BJ (cell line): ENCODE data around the gene SORBS1. TPM values are rescaled to one million over a fixed set of nuclear protein-coding genes. Genes with fewer than 3 reads are reported as not detected.

ENCODE experiments used
- CTCF ChIA-PET: fragments of 350-600 bp; formaldehyde crosslinking; extraction: SDS; loops from one replicate; lab custom pipeline; 2021; ENCODE audit warnings: antibody characterized with exemption, inconsistent platforms; lab: Yijun Ruan, JAX
- POLR2A ChIA-PET: fragments of 300-600 bp; sonication (Branson Sonifier 250); formaldehyde crosslinking; extraction: SDS; loops from one replicate; lab custom pipeline; 2021; ENCODE audit warnings: antibody characterized with exemption; lab: Charles Lee
- DNase-seq: peaks from one replicate; pipeline ENCODE4 v3.0.0-alpha.2; 2011; ENCODE audit warnings: low read depth
- H3K27me3 ChIP-seq: 2 replicates; pipeline ENCODE4 v1.6.0; 2011; ENCODE audit warnings: low read length; ENCODE audit not compliant: control insufficient read depth, insufficient read depth
- H3K36me3 ChIP-seq: 2 replicates; pipeline ENCODE4 v1.5.1; 2011; ENCODE audit warnings: low read length; ENCODE audit not compliant: control insufficient read depth, insufficient read depth
- H3K4me3 ChIP-seq: 2 replicates; pipeline ENCODE4 v1.5.1; 2011; ENCODE audit warnings: low read depth, mild to moderate bottlenecking, control low read depth, low read length
- polyA plus RNA-seq: library from polyadenylated mRNA; depleted of rRNA; stranded (reverse); fragments of >200 nt; gene quantifications from 2 replicates; pipeline ENCODE4 v1.2.3, GENCODE V29; 2011
- TF ChIP-seq, protein P1 (sequence below): IDR thresholded peaks from 2 replicates; pipeline ENCODE4 v1.5.1; 2011; ENCODE audit warnings: low read depth, mild to moderate bottlenecking, control low read depth, inconsistent platforms, low read length, moderate library complexity; ENCODE audit not compliant: insufficient read depth

Gene SORBS1
- polyA plus RNA-seq, 1 experiment: 1.8 TPM

DNA sequence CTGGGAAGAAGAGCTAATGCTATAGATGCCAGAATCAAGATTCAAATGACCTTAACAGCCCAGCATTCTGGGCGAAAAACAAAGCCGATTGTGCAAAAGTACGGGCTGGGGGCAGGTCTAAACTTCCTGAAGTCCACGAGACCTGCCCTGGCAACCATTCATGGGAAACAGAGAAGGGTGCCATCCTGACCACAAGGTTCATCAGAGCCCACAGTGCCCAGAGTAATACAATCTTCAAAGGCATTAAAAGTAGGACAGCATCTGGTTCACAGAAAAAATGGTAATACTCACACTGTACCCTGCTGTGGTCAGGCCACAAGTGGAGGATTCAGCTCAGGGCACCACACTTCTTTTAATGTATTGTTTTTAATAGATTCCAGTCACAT, 36.1 kb downstream of the SORBS1 start:
- POLR2A ChIA-PET: no interaction called here
- DNase-seq: no peak
- TF ChIP-seq, protein P1, sequence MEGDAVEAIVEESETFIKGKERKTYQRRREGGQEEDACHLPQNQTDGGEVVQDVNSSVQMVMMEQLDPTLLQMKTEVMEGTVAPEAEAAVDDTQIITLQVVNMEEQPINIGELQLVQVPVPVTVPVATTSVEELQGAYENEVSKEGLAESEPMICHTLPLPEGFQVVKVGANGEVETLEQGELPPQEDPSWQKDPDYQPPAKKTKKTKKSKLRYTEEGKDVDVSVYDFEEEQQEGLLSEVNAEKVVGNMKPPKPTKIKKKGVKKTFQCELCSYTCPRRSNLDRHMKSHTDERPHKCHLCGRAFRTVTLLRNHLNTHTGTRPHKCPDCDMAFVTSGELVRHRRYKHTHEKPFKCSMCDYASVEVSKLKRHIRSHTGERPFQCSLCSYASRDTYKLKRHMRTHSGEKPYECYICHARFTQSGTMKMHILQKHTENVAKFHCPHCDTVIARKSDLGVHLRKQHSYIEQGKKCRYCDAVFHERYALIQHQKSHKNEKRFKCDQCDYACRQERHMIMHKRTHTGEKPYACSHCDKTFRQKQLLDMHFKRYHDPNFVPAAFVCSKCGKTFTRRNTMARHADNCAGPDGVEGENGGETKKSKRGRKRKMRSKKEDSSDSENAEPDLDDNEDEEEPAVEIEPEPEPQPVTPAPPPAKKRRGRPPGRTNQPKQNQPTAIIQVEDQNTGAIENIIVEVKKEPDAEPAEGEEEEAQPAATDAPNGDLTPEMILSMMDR: no peak
- CTCF ChIA-PET: no interaction called here
- Histone ChIP-seq H3K27me3 (no peaks in the 10 kb centered on the region), H3K36me3 (no peaks in the 10 kb centered on the region), H3K4me3 (no peak overlapping the region)

- ChIA-PET CTCF (no interaction called here), POLR2A (no interaction called here)
- Histone ChIP-seq H3K36me3 (no peaks in the 10 kb centered on the region), H3K4me3 (no peak overlapping the region), H3K27me3 (no peaks in the 10 kb centered on the region)
- TF ChIP-seq, protein P1: no peak
- DNase-seq: no peak
These were observed 36.7 kb downstream of the SORBS1 start for GRCh38 chr10:95524358-95525032.

DNA sequence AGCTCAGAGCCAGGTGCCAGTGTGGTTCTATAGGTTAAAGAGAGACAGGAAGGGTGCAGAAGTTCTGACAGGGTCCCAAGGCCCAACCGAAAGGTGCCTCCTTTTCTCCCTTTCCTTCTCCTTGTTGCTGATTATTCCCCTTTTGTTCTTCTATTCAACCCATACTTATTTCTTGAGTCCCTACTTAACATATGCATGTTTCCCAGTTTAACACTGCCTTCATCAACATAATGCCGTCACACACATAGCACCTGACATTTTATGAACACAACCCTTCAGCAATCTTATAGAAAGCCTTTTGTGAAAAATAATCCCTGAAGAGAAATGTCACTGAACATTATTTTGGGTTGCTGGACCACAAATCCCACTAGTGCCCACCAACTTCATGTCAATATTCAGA, 39.1 kb downstream of the SORBS1 start:
- no peak for DNase-seq
- H3K4me3 ChIP-seq: no peak overlapping the region
- H3K36me3 ChIP-seq: no peaks in the 10 kb centered on the region
- TF ChIP-seq, protein P1: no peak
- ChIA-PET CTCF (no interaction called here), POLR2A (no interaction called here)
- no peaks in the 10 kb centered on the region for H3K27me3 ChIP-seq

GRCh38 chr10:95520617-95521016, 40.6 kb downstream of the SORBS1 start:
- DNase-seq: no peak
- Histone ChIP-seq H3K4me3 (no peak overlapping the region), H3K27me3 (no peaks in the 10 kb centered on the region), H3K36me3 (no peaks in the 10 kb centered on the region)
- ChIA-PET POLR2A (no interaction called here), CTCF (no interaction called here)
- TF ChIP-seq, protein P1: no peak

DNA sequence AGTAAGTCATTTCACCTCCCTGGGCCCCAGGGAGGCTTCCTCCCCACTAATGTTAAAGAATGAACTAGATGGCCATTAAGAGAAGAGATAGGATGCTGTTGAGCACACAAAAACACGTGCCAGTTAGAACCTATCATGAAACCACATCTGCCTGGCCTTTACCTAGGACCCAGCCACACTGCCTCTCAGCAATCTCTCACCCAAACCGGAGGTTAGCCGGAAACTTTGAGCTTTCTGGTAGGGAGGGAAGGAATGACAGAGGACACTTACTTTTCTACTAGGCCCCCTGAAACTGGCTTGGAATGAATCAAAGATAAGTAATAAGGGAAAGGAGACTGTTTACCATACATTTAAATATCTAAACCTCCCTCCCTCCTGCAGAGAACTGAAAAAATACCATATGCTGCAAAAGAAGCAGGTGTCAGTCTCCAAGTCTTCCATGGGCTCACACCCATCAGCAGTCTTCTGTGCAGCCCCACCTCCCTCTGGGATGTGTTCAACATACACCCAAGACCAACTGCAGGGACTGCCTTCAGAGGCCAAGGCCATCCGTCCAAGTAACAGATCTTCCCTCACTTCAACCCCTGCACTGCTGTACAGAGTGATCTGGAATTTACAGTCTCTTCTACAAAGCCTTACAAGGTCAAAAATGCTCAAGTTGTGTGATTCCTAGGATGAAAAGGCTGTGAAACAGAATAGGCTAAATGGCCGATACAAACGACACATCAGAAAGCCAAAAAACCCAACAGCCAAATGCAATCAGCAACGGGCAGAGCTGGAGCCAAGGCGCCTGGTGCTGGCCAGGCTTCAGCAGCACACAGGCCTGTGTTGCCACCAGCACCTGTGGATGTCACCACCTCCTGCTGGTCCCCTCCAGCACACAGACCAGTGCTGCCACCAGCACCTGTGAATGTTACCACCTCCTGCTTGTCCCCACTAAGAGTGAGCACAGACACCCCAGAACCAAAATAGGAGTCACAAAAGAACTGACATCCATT, 42.4 kb downstream of the SORBS1 start:
- TF ChIP-seq, protein P1: no peak
- Histone ChIP-seq H3K27me3 (no peaks in the 10 kb centered on the region), H3K4me3 (no peak overlapping the region), H3K36me3 (no peaks in the 10 kb centered on the region)
- ChIA-PET CTCF (no interaction called here), POLR2A (no interaction called here)
- DNase-seq: no peak
